IMR-90 (cell line): Measurements from ENCODE around the gene CDH13. TPM values are rescaled to one million over a fixed set of nuclear protein-coding genes. Genes with fewer than 3 reads are reported as not detected.

Experiments used
- ATAC-seq: fragments of 200-7000 bp; cut with Tn5 transposase; 2 replicates; pipeline ENCODE4 v1.9.1; 2020; ENCODE audit warnings: low read depth, mild to moderate bottlenecking, moderate library complexity
- BruUV-seq: library from RNA; stranded (reverse); fragments of 400-500 nt; replicated peaks from 2 replicates; lab custom pipeline; 2021; lab: Mats Ljungman, UMichigan
- CTCF ChIA-PET: fragments of 300-600 bp; formaldehyde crosslinking; extraction: SDS; loops from one replicate; lab custom pipeline; 2021; ENCODE audit warnings: antibody characterized with exemption; lab: Yijun Ruan, JAX
- POLR2A ChIA-PET: fragments of 300-600 bp; sonication (Branson Sonifier 250); formaldehyde crosslinking; loops from one replicate; lab custom pipeline; 2022; ENCODE audit warnings: antibody characterized with exemption; ENCODE audit not compliant: unreplicated experiment; lab: Charles Lee
- DNase-seq: peaks from one replicate; pipeline ENCODE4 v3.0.0; 2013
- H2AFZ ChIP-seq: replicated peaks from 2 replicates; pipeline ENCODE3; 2013; ENCODE audit warnings: low read length, mild to moderate bottlenecking; ENCODE audit not compliant: poor library complexity
- H2AK5ac ChIP-seq: 2 replicates; pipeline ENCODE4 v1.6.1; 2013; ENCODE audit warnings: low read depth, low read length, inconsistent platforms
- H2AK9ac ChIP-seq: replicated peaks from 2 replicates; pipeline ENCODE3; 2013; ENCODE audit warnings: mild to moderate bottlenecking, low read depth, low read length, moderate library complexity; ENCODE audit not compliant: poor library complexity
- H2BK120ac ChIP-seq: 2 replicates; pipeline ENCODE4 v1.6.1; 2013; ENCODE audit warnings: low read depth, low read length, inconsistent platforms
- H2BK15ac ChIP-seq: 3 replicates; pipeline ENCODE4 v1.6.1; 2013; ENCODE audit warnings: low read depth, low read length, inconsistent platforms
- H2BK20ac ChIP-seq: 2 replicates; pipeline ENCODE4 v1.6.1; 2013; ENCODE audit warnings: low read depth, mild to moderate bottlenecking, inconsistent platforms, low read length, moderate library complexity
- H2BK5ac ChIP-seq: 2 replicates; pipeline ENCODE4 v1.6.1; 2013; ENCODE audit warnings: mild to moderate bottlenecking, low read depth, low read length, inconsistent platforms; ENCODE audit not compliant: poor library complexity, severe bottlenecking
- H3K14ac ChIP-seq: replicated peaks from 2 replicates; pipeline ENCODE4 v1.6.1; 2013; ENCODE audit warnings: low read depth, low read length, inconsistent platforms
- H3K18ac ChIP-seq: 2 replicates; pipeline ENCODE4 v1.6.1; 2013; ENCODE audit warnings: low read depth, low read length, control low read depth
- H3K23ac ChIP-seq: 2 replicates; pipeline ENCODE4 v1.6.1; 2013; ENCODE audit warnings: low read depth, low read length, inconsistent platforms
- H3K27ac ChIP-seq: 2 replicates; pipeline ENCODE4 v1.5.1; 2013; ENCODE audit warnings: mild to moderate bottlenecking, control low read depth, low read length; ENCODE audit not compliant: insufficient read depth
- H3K27me3 ChIP-seq: 2 replicates; pipeline ENCODE4 v1.6.1; 2013; ENCODE audit warnings: low read length; ENCODE audit not compliant: control insufficient read depth, insufficient read depth
- H3K36me3 ChIP-seq: 2 replicates; pipeline ENCODE4 v1.6.1; 2013; ENCODE audit warnings: low read length, mixed read lengths; ENCODE audit not compliant: control insufficient read depth, insufficient read depth
- H3K4ac ChIP-seq: 2 replicates; pipeline ENCODE4 v1.6.1; 2013; ENCODE audit warnings: low read depth, low read length, inconsistent platforms
- H3K4me1 ChIP-seq: 2 replicates; pipeline ENCODE4 v1.6.1; 2013; ENCODE audit warnings: low read length, mixed read lengths; ENCODE audit not compliant: control insufficient read depth, insufficient read depth
- H3K4me2 ChIP-seq: 2 replicates; pipeline ENCODE4 v1.6.1; 2013; ENCODE audit warnings: low read depth, mild to moderate bottlenecking, control low read depth, low read length, moderate library complexity
- H3K4me3 ChIP-seq: 2 replicates; pipeline ENCODE4 v1.5.1; 2013; ENCODE audit warnings: low read depth, mild to moderate bottlenecking, control low read depth, low read length, moderate library complexity; ENCODE audit not compliant: insufficient read depth
- H3K56ac ChIP-seq: 2 replicates; pipeline ENCODE4 v1.6.1; 2013; ENCODE audit warnings: low read length, inconsistent platforms; ENCODE audit not compliant: insufficient read depth; ENCODE audit errors: extremely low read depth
- H3K79me1 ChIP-seq, 2 experiments: 2 replicates each; pipeline ENCODE4 v1.6.1; 2013; ENCODE audit warnings: low read length in 2 of 2, inconsistent platforms in 1 of 2, low read depth in 1 of 2
- H3K9ac ChIP-seq: 2 replicates; pipeline ENCODE4 v1.6.1; 2013; ENCODE audit warnings: low read depth, low read length, control low read depth
- H3K9me1 ChIP-seq: 2 replicates; pipeline ENCODE4 v1.6.1; 2013; ENCODE audit warnings: low read length, inconsistent platforms; ENCODE audit not compliant: insufficient read depth
- H3K9me3 ChIP-seq: 2 replicates; pipeline ENCODE4 v1.6.1; 2013; ENCODE audit warnings: low read length; ENCODE audit not compliant: control insufficient read depth, insufficient read depth
- H4K20me1 ChIP-seq: 2 replicates; pipeline ENCODE4 v1.6.1; 2013; ENCODE audit warnings: low read length, inconsistent platforms; ENCODE audit not compliant: insufficient read depth
- H4K5ac ChIP-seq: 2 replicates; pipeline ENCODE4 v1.6.1; 2013; ENCODE audit warnings: mild to moderate bottlenecking, low read depth, low read length, control low read depth
- H4K8ac ChIP-seq, 2 experiments: 2 replicates each; pipeline ENCODE4 v1.6.1; 2013; ENCODE audit warnings: low read depth in 2 of 2, low read length in 2 of 2, control low read depth in 1 of 2, inconsistent platforms in 1 of 2
- H4K91ac ChIP-seq: 2 replicates; pipeline ENCODE4 v1.6.1; 2013; ENCODE audit warnings: low read depth, low read length, inconsistent platforms; ENCODE audit not compliant: insufficient read depth
- CEBPB ChIP-seq: IDR thresholded peaks from 2 replicates; pipeline ENCODE4 v1.6.1; 2012; ENCODE audit warnings: low read depth, low read length, improper control_type of control experiment
- CHD1 ChIP-seq: IDR thresholded peaks from 2 replicates; pipeline ENCODE4 v1.6.1; 2012; ENCODE audit warnings: low read depth, low read length, improper control_type of control experiment
- FOS ChIP-seq: fragments of 150-350 bp; IDR thresholded peaks from 2 replicates; pipeline ENCODE4 v1.6.1; 2016; ENCODE audit warnings: low read depth, low read length
- MAFK ChIP-seq: IDR thresholded peaks from 2 replicates; pipeline ENCODE4 v1.6.1; 2012; ENCODE audit warnings: low read depth, low read length, improper control_type of control experiment
- RFX5 ChIP-seq: IDR thresholded peaks from 2 replicates; pipeline ENCODE4 v1.8.0; 2012; ENCODE audit warnings: low read depth, mild to moderate bottlenecking, low read length, moderate library complexity
- WGBS, 2 experiments: methylation state at CpG; one replicate each; pipeline versions ENCODE4 v1.1.5 to v1.1.7; 2013; ENCODE audit warnings: missing lambda C conversion rate in 2 of 2; ENCODE audit not compliant: insufficient read length in 1 of 2; ENCODE audit errors: extremely low coverage in 2 of 2; 5-methylcytosine and 5-hydroxymethylcytosine counted together
- dilution Hi-C: fragments of 300-500 bp; cut with HindIII; formaldehyde crosslinking; loops from one replicate; pipeline ENCODE4 v1.14.3; 2018; ENCODE audit warnings: low sequenced_read_pairs; ENCODE audit not compliant: unreplicated experiment
- in situ Hi-C: fragments of 300-500 bp; cut with MboI; formaldehyde crosslinking; loops from 3 replicates; pipeline ENCODE4 v1.14.3; 2019; ENCODE audit warnings: low sequenced_read_pairs, inconsistent platforms, mixed read lengths
- intact Hi-C: fragments of 100-400 bp; cut with micrococcal nuclease; formaldehyde crosslinking; loops from 2 replicates; pipeline ENCODE4 v1.10.0; 2022
- polyA plus RNA-seq, 3 experiments: library from polyadenylated mRNA; depleted of rRNA; stranded (reverse); fragments of >200 nt; gene quantifications; 2 replicates each; pipeline ENCODE4 v1.2.3, GENCODE V29; 2012; ENCODE audit warnings: low replicate concordance in 1 of 3
- total RNA-seq: library from RNA; depleted of rRNA; stranded (reverse); fragments of >200 nt; gene quantifications from 2 replicates; pipeline ENCODE4 v1.2.3, GENCODE V29; 2012
- TF ChIP-seq, protein P1 (sequence below): conservative IDR thresholded peaks from 2 replicates; pipeline ENCODE4 v1.5.1; 2012; ENCODE audit warnings: mild to moderate bottlenecking, low read depth, low read length, improper control_type of control experiment
- TF ChIP-seq, protein P2 (sequence below): fragments of 150-350 bp; IDR thresholded peaks from 2 replicates; pipeline ENCODE4 v1.6.1; 2016; ENCODE audit warnings: low read depth, mild to moderate bottlenecking, low read length, moderate library complexity, borderline replicate concordance

The CDH13 gene
- total and polyA plus RNA-seq, 2 of the 4 experiments (the other 2 are of a cell fraction): 61.6 to 74.7 TPM

DNA sequence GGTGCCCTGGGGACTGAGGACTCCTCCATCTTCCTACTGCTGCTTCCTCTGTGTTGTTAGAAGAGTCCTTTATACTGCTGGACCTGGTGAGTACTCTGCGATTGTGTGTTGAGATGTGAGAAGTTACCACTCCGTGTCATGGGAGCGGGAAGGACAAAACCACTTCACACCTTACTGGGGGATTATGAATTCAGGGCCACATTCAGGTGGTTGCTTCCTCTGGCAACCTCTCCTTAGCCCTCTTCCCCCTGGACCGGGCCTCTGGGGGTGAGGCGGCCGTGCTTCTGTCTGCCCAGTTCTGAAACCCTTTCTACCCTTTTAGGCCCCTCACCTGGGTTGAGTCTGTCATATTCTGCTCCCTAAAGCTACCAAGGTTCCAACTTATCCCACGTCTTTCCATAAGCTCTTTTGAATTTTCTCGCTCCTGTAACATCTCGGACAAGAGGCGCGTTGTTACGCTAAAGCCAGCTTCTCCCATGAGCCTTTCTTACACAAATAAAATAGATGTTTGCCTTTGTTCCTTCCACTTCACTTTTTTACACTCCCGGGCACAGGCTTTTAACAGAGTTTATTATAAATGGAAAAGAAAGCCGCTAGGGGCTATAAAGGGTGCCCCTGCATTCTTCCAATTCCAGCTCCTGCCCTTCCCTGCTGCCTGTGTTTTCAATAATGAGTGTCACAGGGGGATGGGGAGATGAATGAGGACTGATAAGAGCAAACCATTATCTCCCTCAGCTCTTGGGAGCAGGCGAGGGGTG is 20.7 kb upstream of the CDH13 start (continued):
- TF ChIP-seq, protein P1, sequence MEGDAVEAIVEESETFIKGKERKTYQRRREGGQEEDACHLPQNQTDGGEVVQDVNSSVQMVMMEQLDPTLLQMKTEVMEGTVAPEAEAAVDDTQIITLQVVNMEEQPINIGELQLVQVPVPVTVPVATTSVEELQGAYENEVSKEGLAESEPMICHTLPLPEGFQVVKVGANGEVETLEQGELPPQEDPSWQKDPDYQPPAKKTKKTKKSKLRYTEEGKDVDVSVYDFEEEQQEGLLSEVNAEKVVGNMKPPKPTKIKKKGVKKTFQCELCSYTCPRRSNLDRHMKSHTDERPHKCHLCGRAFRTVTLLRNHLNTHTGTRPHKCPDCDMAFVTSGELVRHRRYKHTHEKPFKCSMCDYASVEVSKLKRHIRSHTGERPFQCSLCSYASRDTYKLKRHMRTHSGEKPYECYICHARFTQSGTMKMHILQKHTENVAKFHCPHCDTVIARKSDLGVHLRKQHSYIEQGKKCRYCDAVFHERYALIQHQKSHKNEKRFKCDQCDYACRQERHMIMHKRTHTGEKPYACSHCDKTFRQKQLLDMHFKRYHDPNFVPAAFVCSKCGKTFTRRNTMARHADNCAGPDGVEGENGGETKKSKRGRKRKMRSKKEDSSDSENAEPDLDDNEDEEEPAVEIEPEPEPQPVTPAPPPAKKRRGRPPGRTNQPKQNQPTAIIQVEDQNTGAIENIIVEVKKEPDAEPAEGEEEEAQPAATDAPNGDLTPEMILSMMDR: no peak

DNA sequence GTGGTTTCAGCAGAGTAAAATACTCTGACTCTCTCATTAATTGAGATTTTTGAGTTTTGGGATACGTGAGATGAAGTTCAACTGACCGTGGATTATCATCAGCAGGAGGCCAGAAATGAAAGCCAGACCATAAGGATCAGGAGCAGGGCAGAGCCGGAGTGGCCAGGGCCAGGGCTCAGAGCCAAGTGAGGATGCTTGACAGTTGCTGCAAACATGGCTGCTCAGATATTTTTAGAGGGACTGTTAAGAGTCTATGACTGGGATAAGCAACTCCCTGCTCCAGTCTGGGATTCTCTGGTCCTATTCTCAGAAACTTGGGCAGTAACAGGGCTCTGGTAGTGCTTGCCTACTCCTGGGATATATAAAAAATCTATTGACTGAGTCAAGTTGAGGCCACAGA is 17.6 kb upstream of the CDH13 start:
- Histone ChIP-seq H3K14ac (no peak overlapping the region), H4K8ac (no peak overlapping the region), H2BK20ac (no peak overlapping the region), H3K4me1 (no peaks in the 10 kb centered on the region), H3K56ac (no peak overlapping the region), H2BK15ac (no peak overlapping the region), H2AK5ac (no peak overlapping the region), H3K4ac (no peak overlapping the region), H3K9ac (no peak overlapping the region), H3K4me3 (no peak overlapping the region), H2BK5ac (no peak overlapping the region), H3K9me3 (no peaks in the 10 kb centered on the region), H3K27ac (no peak overlapping the region), H2BK120ac (no peak overlapping the region), H2AK9ac (no peak overlapping the region), H3K9me1 (no peaks in the 10 kb centered on the region), H4K5ac (no peak overlapping the region), H4K20me1 (no peaks in the 10 kb centered on the region), H3K23ac (no peak overlapping the region), H3K27me3 (peaks cover 28% of the 10 kb centered on the region), H3K36me3 (no peaks in the 10 kb centered on the region), H3K18ac (no peak overlapping the region), H4K91ac (no peak overlapping the region), H2AFZ (peak overlapping the region; percentile 23), H3K4me2 (no peak overlapping the region), H3K79me1 (no peaks in the 10 kb centered on the region)
- in situ Hi-C loops (loop anchor here (10.0 to 25.0 kb wide), 2 partner anchors 596 to 828 kb away; no protein-coding TSS in a partner anchor), dilution Hi-C loops (no loop called here), intact Hi-C loops (no loop called here)
- ATAC-seq (no peak), DNase-seq (no peak)
- WGBS, 2 experiments: 33% methylated on average over 3 of the region's 3 CpGs; no CpG with 5 or more reads in 1 of the 2 experiments
- ChIA-PET POLR2A (no interaction called here), CTCF (no interaction called here)
- BruUV-seq: no TSS peak
- no peak for TF ChIP-seq MAFK
- TF ChIP-seq CEBPB: no peak
- TF ChIP-seq RFX5: no peak
- TF ChIP-seq FOS: no peak
- TF ChIP-seq, protein P2, sequence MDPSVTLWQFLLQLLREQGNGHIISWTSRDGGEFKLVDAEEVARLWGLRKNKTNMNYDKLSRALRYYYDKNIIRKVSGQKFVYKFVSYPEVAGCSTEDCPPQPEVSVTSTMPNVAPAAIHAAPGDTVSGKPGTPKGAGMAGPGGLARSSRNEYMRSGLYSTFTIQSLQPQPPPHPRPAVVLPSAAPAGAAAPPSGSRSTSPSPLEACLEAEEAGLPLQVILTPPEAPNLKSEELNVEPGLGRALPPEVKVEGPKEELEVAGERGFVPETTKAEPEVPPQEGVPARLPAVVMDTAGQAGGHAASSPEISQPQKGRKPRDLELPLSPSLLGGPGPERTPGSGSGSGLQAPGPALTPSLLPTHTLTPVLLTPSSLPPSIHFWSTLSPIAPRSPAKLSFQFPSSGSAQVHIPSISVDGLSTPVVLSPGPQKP: no peak
- TF ChIP-seq CHD1: no peak
- TF ChIP-seq, protein P1: no peak
